ENCODE data around the gene MAP6D1. TPM values are rescaled to one million over a fixed set of nuclear protein-coding genes. Genes with fewer than 3 reads are reported as not detected.

Gene MAP6D1
- total RNA-seq, 1 donor from 2014 or later: 4.2 TPM

- no peak overlapping the region for H3K4me3 Mint-ChIP-seq (ENCODE audit: unreplicated experiment)
- no peak for DNase-seq (ENCODE audit: extremely low spot score, unreplicated experiment)
- no peak overlapping the region for H3K27ac Mint-ChIP-seq (ENCODE audit: unreplicated experiment)
- H3K36me3 Mint-ChIP-seq (ENCODE audit: unreplicated experiment): peaks cover 8% of the 10 kb centered on the region
- TF ChIP-seq CTCF (IDR thresholded peaks at IDR 0.05): no peak
- peaks cover 7% of the 10 kb centered on the region for H3K4me1 Mint-ChIP-seq (ENCODE audit: unreplicated experiment)
- no peaks in the 10 kb centered on the region for H3K9me3 Mint-ChIP-seq (ENCODE audit: unreplicated experiment)
- H3K27me3 Mint-ChIP-seq (ENCODE audit: unreplicated experiment): no peaks in the 10 kb centered on the region
Observed at GRCh38 chr3:183818706-183819624, 6.4 kb downstream of the MAP6D1 start.

GRCh38 chr3:183818041-183818620, 7.2 kb downstream of the MAP6D1 start:
- H3K4me3 Mint-ChIP-seq (ENCODE audit: unreplicated experiment): no peak overlapping the region
- peaks cover 8% of the 10 kb centered on the region for H3K36me3 Mint-ChIP-seq (ENCODE audit: unreplicated experiment)
- H3K27ac Mint-ChIP-seq (ENCODE audit: unreplicated experiment): no peak overlapping the region
- no peak for TF ChIP-seq CTCF (IDR thresholded peaks at IDR 0.05)
- H3K4me1 Mint-ChIP-seq (ENCODE audit: unreplicated experiment): peaks cover 3% of the 10 kb centered on the region
- H3K27me3 Mint-ChIP-seq (ENCODE audit: unreplicated experiment): no peaks in the 10 kb centered on the region
- no peaks in the 10 kb centered on the region for H3K9me3 Mint-ChIP-seq (ENCODE audit: unreplicated experiment)
- no peak for DNase-seq (ENCODE audit: extremely low spot score, unreplicated experiment)

GRCh38 chr3:183817639-183818038, 7.7 kb downstream of the MAP6D1 start:
- TF ChIP-seq CTCF (IDR thresholded peaks at IDR 0.05): no peak
- no peaks in the 10 kb centered on the region for H3K27me3 Mint-ChIP-seq (ENCODE audit: unreplicated experiment)
- no peak overlapping the region for H3K27ac Mint-ChIP-seq (ENCODE audit: unreplicated experiment)
- DNase-seq (ENCODE audit: extremely low spot score, unreplicated experiment): no peak
- H3K36me3 Mint-ChIP-seq (ENCODE audit: unreplicated experiment): peaks cover 9% of the 10 kb centered on the region
- H3K4me1 Mint-ChIP-seq (ENCODE audit: unreplicated experiment): peaks cover 3% of the 10 kb centered on the region
- H3K4me3 Mint-ChIP-seq (ENCODE audit: unreplicated experiment): no peak overlapping the region
- no peaks in the 10 kb centered on the region for H3K9me3 Mint-ChIP-seq (ENCODE audit: unreplicated experiment)

- no peak for DNase-seq (ENCODE audit: extremely low spot score, unreplicated experiment)
- TF ChIP-seq CTCF (IDR thresholded peaks at IDR 0.05): no peak
Observed at GRCh38 chr3:183816681-183817510, 8.5 kb downstream of the MAP6D1 start.

More at GRCh38 chr3:183816681-183817510, 8.5 kb downstream of the MAP6D1 start:
- Mint-ChIP-seq H3K27ac (ENCODE audit: unreplicated experiment) (no peak overlapping the region), H3K36me3 (ENCODE audit: unreplicated experiment) (peaks cover 10% of the 10 kb centered on the region), H3K27me3 (ENCODE audit: unreplicated experiment) (no peaks in the 10 kb centered on the region), H3K4me3 (ENCODE audit: unreplicated experiment) (no peak overlapping the region), H3K9me3 (ENCODE audit: unreplicated experiment) (no peaks in the 10 kb centered on the region), H3K4me1 (ENCODE audit: unreplicated experiment) (no peaks in the 10 kb centered on the region)
